C1 segment of cervical spinal cord (tissue), 14 donors: ENCODE measurements around the gene FAM43A.
A peak's percentile ranks its signal among the peaks of the same experiment; 100 is the strongest.

Experiments
- DNase-seq, 14 donors: peaks; one replicate each; lab custom pipeline; 2025; lab: John Stamatoyannopoulos, UW

Gene FAM43A, protein sequence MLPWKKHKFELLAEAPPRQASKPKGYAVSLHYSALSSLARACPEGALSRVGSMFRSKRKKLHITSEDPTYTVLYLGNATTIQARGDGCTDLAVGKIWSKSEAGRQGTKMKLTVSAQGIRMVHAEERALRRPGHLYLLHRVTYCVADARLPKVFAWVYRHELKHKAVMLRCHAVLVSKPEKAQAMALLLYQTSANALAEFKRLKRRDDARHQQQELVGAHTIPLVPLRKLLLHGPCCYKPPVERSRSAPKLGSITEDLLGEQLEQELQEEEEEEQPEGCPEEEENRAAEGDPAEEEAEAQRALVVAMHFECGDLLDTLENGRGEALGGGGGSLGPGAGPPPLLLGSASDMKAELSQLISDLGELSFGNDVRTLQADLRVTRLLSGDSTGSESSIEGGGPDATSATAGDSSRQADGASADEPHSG

DNA sequence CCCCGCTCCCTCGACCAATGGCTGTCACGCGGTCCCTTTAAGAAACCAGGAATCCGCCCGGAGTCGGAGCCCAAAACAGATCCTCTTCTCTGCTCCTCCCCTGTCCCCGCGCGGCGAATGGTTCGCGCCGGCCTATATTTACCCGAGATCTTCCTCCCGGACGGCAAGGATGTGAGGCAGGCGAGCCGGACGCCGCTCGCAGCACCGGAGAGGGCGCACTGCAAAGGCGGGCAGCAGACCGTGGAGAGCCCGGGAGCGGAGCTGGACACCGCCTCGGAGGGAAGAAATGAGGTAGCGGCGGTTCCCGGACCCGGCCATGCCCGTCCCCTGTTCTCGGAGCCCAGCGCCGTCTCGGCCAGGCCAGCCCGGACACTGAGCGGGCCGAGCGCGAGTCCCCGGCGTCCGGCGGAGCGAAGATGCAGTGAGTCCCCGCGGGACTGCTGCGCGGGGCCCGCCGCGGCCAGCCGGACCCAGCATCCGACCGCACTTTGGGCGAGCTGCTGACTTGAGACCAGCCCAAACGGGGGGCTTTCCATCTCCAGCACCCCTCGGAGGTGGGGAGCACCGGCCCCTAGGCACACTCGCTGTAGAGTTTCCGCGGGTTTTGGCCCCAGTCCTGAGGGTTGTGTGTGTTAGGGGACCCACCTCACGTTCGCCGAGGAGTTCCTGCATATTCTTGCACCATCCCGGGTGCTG lies at the start of gene FAM43A:
FAM43A (plus strand) TSS at position 166 of the 696 bp plus-strand sequence. CDS start 944 bp downstream, outside the sequence.
- peak in 13 of 14 donors; percentile 32 to 96 (median 68) for DNase-seq

DNA sequence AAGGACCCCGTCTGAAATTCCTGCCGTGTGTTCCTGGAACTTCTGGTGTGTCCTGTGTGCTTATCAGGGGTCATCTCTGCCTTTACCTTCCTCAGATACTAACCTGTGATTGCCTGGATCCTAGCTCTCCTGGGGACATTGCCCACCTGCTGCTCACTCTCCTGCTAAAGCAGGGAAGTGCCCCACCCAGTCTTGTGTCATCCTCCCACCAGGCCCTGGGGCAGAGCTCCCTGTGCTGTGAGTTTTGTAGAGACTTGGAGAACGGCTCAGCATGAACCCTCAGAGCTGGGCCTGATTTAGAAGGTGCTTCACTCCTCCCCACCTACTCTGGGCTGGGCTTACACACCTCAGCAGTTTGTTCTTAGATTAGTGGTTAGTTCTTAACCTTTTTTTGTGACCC lies 48.6 kb upstream of the FAM43A start:
- DNase-seq: no peak

DNA sequence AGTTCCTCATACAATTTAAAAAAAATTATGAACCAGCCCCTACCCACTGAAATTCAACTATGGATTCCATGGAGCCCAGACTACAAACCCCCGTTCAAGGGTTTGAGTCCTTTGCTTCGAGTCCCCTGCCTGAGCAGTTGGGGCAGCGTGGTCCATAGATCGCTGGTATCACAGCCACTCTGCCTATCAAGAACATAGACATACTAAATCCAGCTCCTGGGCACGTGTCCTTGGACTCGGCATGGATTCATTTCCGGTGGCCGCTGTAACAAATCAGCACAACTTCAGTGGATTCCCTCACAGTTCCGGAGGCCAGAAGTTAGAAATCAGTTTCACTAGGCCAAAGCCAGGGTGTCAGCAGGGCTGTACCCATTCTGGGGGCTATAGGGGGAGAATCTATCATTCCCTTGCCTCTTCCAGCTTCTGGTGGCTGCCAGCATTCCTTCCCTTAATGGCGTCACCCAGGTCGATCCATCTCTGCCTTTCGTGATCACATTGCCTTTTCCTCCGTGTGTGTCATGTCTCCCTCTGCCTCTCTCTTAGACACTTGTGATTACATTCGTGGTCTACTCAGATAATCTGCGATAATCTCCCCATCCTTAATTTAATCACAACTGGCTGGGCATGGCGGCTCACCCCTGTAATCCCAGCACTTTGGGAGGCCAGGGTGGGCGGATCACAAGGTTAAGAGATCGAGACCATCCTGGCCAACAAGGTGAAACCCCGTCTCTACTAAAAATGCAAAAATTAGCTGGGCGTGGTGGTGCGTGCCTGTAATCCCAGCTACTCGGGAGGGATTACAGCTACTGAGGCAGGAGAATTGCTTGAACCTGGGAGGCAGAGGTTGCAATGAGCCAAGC lies 47.9 kb upstream of the FAM43A start:
- DNase-seq: no peak

DNA sequence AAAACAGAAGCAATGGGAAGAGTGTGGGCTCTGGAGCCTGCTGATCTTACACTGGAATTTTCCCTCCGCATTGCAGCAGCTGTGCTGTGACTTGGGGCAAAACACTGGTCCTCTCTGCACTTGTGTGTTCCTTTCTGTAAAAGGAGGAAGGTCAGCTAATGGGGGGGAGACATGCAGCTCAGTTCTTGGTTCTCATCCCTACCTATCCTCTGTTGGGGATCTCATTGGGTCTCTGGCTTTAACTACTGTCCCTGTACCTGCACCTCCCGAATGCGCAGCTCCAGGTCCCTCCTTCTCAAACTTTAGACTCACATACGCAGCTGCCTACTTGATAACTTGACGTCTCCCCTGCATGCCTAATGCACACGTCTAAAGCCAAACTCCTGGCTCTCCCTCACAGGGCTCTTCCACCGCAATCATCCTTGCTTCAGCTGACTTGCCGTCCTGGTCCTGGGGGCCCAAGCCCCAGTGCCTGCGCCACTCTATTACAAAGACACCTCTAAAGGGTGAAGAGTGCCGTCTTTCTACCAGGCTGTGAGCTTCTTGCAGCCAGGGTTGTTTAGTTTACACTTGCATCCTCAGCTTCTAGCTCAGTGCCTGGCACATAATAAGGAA lies 46.6 kb upstream of the FAM43A start:
- no peak for DNase-seq

DNA sequence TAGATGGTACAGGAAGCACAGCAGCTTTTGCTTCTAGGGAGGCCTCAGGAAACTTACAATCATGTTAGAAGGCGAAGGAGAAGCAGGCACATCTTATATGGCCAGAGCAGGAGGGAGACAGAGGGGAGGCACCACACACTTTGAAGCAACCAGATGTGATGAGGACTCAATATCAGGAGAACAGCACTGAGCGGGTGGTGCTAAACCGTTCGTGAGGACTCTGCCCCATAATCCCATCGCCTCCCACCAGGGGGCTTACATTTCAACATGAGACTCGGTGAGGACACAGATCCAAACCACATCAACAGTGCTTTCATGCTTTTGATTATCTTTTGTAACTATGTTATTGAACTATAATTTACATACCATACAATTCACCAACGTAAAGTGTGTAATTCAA lies 44.9 kb upstream of the FAM43A start:
- DNase-seq: no peak

DNA sequence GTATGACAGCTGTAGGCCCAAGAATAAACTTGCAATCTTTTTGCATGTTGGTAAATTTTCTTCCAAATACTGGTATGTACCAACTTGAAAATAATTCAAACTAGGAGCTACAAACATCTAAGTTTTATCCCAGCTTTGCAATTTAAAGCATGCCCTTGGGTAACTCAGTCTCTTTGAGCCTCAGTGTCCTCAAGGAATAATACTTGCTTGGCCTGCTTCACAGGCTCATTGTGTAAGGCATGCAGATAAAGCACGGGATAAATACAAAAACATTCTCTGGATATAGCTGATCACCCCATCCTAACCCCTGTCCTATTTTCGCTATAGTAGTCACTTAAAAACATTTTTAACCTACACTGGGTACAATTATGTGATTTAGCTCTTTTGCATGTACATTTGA lies 42.9 kb upstream of the FAM43A start:
- no peak for DNase-seq

DNA sequence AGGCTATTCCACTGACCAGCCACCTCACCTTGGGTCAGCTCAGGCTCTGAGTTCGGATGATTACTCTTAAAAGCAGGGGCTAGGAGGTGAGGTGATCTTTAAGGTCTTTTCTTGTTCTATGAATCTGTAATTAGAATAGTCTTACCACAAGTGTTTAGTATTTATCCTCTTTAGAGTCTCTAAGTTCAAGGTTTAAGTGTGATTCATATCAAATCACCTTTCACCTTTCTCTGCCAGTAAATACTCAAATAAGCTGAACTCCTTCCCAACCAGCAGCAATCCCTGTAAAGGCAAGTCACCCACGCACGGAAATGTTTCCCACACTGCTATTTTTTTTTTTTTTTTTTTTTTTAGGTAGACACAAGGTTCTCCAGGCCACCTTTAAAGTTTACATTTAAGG lies 37.9 kb upstream of the FAM43A start:
- no peak for DNase-seq

DNA sequence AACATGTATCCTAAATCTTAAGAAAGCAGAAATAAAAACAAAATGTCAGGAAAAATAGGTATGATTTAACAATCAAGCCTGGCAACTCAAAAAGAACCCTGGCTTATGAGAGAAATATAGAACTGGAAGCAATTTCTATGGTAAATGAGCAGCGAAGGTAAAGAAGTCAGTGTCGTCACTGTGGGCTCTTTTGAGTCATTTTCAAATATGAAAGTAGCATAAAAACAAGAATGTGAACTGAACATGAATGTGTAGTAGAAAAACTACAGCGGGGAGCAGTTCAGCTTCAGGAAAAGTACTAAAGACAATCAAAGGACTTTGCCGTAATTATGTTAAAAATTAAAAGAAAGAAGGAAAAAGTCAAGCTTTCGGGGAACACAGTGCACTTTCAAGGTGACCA lies 31.2 kb upstream of the FAM43A start:
- no peak for DNase-seq

DNA sequence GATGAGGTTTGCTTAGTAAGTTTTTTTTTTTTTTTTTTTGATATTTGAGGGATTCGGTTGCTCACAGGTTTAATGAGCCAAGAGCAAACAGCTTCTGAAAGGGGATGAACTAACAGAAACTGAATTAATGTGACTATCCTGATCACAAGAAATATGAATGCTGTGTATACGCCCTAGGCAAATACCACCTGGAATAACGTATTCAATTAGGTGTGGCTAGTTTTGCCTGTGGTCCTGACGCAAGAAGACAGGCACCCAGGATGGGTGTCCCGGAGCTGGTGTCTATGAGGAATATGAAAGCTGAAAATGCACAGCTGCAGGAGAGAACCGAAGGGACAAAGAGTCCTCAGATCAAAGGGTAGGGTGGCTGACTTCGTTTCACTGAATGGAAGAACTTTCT lies 28.2 kb upstream of the FAM43A start:
- DNase-seq: no peak

DNA sequence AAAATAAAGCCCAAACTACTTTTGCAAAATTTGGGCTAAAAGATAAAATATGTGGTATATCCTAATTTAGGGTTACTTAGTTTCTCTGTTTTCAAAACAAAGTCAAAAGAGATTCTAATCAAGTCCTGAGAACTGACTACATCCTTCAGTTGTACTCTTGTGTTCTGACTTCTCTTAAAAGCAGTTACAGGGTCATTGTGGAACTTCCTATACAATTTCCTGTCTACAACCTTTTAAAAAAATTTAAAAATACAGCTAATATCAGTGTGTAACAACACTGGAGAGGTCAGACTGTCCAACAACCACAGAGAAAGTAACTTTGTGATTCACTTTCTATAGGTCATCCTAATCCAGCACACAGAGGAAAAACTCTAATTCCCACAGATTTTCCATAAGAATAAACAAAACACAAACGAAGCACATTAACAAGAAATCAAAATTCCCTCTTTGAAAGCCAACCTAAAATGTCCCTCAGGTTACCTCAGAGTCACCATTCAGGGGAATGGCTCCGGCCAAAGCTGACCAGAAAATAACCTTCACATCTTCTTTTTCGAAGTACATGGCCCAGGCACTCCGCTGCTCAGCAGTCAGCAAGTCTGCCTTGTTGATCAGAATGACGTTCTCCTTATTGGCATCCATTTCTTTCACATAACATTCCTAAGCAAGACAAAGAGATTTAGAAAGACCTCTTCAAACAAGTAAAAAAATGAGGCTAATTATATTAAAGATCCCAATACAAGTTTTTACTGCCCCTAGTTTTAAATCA lies 27.0 kb upstream of the FAM43A start:
- no peak for DNase-seq

DNA sequence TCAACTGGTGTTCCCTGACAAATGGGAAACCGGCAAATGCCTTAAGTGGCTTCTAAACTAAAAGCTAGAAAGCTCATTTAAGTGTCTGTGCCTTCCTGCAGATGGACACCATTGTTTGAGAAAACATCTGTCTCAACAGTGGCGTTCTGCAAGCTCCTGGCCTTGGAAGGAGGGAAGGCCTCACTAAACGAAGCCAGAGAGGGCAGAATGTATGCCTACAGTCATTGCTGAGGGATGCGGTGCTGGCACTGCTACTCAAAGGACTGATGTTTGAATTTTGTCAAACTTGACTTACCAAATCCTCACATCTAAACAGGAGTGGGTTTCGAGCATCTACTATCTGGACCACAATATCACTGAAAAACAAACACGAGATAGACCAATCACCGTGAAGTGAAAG lies 25.9 kb upstream of the FAM43A start:
- no peak for DNase-seq

DNA sequence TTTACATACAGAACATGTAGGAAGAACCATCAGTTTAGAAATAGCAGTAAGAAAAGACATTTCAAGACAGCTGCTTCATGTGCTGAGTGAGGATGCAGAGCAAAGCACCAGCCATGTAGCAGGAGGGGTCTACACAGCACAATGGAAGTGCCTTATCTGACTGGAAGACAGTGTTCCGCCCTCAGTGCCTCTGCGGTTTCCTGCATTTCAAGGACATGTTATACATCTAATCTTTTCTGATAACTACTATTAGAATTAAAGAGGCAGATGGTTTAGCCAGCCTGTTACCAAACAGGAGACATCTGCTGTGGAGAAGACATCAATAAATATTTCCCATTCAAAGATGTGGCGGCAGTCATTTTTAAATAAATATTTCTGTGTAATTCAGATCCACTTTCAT lies 24.3 kb upstream of the FAM43A start:
- no peak for DNase-seq

DNA sequence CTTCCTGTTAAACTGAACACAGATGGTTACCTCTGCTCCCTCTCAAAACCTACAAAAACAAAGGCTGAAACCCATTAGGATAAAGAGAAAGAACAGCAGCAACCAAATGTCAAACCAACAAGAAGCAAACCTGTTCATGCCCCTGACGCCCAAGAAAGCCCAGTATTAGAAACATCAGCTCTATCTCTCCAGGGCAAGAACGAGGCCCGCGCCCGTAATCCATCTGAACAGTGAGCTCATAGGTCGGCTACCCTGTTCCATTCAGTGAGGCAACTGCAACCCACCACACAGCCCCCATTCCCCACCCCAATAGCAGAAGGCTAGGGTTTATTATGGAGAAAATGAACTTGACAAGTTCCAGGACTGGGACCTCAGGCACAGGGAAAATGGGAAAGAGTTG lies 23.7 kb upstream of the FAM43A start:
- DNase-seq: no peak

DNA sequence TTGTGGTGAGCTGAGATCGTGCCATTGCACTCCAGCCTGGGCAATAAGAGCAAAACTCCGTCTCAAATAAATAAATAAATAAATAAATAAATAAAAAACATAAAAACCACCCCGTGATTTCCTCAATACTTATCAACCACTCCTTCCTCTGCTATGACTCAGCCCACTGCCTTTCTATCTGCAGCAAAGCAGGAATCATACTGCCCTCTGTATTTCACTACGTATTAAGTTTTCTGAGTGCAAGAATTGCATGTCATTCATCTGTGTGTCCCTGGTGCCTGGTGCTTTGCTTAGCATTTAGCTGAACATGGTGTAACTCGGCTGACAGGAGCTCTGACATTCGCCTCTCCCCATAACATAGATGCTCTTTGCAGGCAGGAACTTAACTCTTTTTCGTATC lies 20.8 kb upstream of the FAM43A start:
- DNase-seq: no peak

DNA sequence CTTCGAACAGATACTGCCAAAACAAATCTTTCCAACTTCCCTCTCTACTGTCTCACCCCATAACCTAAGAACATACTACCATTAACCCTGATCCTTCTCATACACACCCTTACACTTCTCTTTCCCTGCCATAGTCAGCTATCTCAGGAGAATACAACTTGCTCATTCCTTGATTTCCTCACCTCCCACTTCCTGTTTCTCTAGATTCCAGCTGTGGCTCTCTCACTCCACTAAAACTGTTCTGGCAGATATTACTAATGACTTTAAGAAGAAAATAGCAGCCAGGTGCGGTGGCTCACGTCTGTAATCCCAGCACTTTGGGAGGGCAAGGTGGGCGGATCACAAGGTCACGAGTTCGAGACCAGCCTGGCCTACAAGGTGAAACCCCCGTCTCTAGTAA lies 18.3 kb upstream of the FAM43A start:
- no peak for DNase-seq

DNA sequence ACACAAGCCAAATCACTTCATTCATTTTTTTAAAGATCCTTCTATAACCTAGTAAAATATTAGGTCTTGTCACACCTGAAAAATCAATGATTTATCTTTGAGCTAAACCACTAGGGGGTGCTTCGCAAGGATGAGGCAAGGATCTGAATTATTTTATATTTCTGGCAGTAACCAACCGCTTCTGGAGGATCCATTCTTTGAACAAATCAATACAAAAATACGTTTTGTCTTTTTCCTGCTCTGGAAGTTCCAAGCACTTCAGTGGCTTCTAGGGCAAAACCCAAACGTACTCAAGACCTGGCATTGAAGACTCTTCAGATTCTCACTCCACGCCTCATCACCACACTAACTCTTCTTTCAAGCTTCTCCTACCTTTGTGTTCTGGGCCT lies 14.2 kb upstream of the FAM43A start:
- DNase-seq: peak in 1 of 14 donors; percentile 29

DNA sequence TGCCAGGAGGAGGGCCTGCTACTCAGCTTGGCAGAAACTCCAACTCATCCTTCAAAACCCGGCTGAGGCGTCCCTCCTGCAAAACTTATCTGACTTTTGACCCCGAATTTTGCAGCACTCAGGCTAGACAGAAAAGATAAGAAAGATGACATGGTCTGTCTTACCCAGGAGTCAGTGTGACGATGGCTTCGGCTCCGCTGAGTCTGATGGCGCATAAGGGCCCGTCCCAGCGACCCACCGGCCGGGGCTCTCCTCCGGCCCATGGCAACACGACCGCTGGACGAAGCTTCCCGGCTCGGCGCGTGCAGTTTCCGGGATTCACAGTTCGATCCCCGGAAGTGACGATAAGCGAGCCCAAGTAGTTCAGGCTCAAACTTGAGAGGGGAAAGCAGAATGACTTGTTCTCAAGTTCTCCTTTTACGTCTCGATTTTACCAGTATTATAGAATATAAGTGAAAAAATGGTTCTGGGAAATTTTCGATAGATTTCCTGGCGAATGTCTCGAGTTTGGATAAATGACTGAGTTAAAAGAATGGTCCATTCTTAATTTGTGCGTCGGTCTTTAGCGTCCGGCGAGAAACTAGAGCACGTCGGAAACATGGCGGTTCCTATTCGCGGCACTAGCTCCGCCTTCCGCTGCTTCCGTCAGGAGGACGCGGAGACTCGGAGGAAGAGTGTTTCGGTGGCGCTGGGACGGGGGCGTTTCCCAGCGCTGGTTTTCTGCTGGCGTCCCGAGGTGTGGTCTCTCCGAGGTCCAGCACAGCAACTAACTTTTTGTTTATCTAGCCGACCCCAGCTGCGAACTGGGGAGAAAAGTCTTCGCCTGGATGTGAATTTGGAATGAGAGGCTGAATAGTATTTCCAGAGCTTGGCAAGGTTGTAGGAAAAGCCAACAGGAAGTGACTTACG lies 13.5 kb upstream of the FAM43A start, which contains the start of gene LSG1:
LSG1 (minus strand) TSS at position 292 of the 909 bp plus-strand sequence; CDS start at position 263, 29 bp downstream.
- peak in 13 of 14 donors; percentile 55 to 94 (median 84) for DNase-seq

DNA sequence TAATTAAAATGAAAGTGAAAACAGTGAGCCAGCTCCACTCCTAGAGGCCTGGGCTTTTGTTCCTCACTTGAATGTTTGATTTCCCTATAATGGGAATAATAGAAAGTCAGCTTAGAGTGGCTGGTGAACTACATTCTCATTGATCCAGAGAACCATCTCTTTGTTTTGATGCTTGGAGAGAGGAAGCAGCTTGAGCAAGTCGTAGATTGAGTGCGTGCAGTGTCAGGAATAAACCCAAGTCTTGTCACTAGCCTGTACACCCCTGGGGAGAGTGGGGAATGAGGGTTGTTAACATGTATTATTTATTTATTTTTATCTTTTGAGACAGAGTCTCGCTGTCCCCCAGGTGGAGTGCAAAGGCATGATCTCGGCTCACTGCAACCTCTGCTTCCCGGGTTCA lies 12.8 kb upstream of the FAM43A start:
- peak in 2 of 14 donors; percentile 3 to 8 for DNase-seq

DNA sequence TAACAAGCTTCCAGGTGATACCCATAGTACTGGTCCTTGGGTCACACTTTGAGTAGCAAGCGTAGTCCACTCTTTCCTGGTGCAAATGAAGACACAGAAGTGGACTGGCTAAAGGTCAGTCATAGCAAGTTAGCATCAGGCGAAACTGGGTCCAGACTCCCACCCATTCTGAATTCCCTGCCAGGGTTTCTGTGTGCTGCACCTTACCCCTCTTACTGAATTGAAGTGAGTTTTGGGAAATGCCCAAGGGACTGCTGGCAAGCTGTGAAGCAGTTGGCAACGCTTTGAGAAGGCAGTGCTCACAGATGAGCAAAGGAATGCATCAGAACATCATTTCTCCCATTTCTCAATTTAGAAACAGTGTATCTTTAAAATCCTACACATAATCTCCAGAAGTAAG lies 11.9 kb upstream of the FAM43A start:
- DNase-seq: no peak
